Esophagus muscularis mucosa (tissue), 3 donors: ENCODE measurements around the gene KCNB1.

Source experiments
- CTCF ChIP-seq, 3 experiments: fragments of 200-600 bp in 2 of 3; fragments of 450-650 bp in 1 of 3; sonication (generic) in 2 of 3; IDR thresholded peaks; one replicate each; pipeline ENCODE4 v1.5.1; 2017 to 2019; ENCODE audit warnings: antibody characterized with exemption in 3 of 3, mild to moderate bottlenecking in 2 of 3, moderate library complexity in 1 of 3
- POLR2AphosphoS5 ChIP-seq, 2 donors: sonication (generic); formaldehyde crosslinking; IDR thresholded peaks; one replicate each; pipeline ENCODE4 v1.6.1; 2017; ENCODE audit warnings: antibody characterized with exemption in 2 of 2

- TF ChIP-seq POLR2AphosphoS5 (IDR thresholded peaks at IDR 0.05) (no peak), CTCF (IDR thresholded peaks at IDR 0.05) (no peak)
Observed at GRCh38 chr20:49388744-49389143, 93.7 kb downstream of the KCNB1 start.
